Stimulated activated CD8-positive, alpha-beta memory T cell treated with anti-CD3 and anti-CD28 coated beads, Interleukin-15, amount 100 ng/mL, for 48 hours (primary cell): ENCODE data around the gene SMIM10L1.
A peak's percentile ranks its signal among the peaks of the same experiment; 100 is the strongest.

ENCODE experiments used
- DNase-seq, 2 donors: peaks; one replicate each; pipeline ENCODE4 v3.0.0-alpha.2; 2020; ENCODE audit warnings: low read depth in 2 of 2

Gene SMIM10L1

GRCh38 chr12:11171145-11171968 is at the start of gene SMIM10L1:
TSS of gene SMIM10L1 (plus strand) at chr12:11171194. CDS start at chr12:11171357, 163 bp downstream.
- DNase-seq = peak; percentile 81 to 83

- no peak for DNase-seq
Measured at GRCh38 chr12:11130382-11130781, 40.6 kb upstream of the SMIM10L1 start.

- DNase-seq = no peak
Measured at GRCh38 chr12:11130999-11131398, 40.0 kb upstream of the SMIM10L1 start.

GRCh38 chr12:11133162-11133561 is 37.8 kb upstream of the SMIM10L1 start:
- DNase-seq = no peak

- no peak for DNase-seq
Measured at GRCh38 chr12:11133816-11134215, 37.2 kb upstream of the SMIM10L1 start.

- DNase-seq = no peak
Measured at GRCh38 chr12:11134305-11134704, 36.7 kb upstream of the SMIM10L1 start, which contains the start of gene TAS2R30. TSS of gene TAS2R30 (minus strand) at chr12:11134644. CDS start at chr12:11134244, 400 bp downstream.

GRCh38 chr12:11136075-11136474 is 34.9 kb upstream of the SMIM10L1 start:
- DNase-seq = no peak

- DNase-seq = no peak
Measured at GRCh38 chr12:11143352-11143751, 27.6 kb upstream of the SMIM10L1 start.

- DNase-seq = no peak
Measured at GRCh38 chr12:11144297-11144696, 26.7 kb upstream of the SMIM10L1 start.

- no peak for DNase-seq
Measured at GRCh38 chr12:11147420-11147819, 23.6 kb upstream of the SMIM10L1 start.

GRCh38 chr12:11150832-11151231 is 20.2 kb upstream of the SMIM10L1 start:
- DNase-seq = no peak

- no peak for DNase-seq
Measured at GRCh38 chr12:11152725-11153124, 18.3 kb upstream of the SMIM10L1 start.

GRCh38 chr12:11154400-11154925 is 16.5 kb upstream of the SMIM10L1 start:
- DNase-seq = no peak

GRCh38 chr12:11158885-11159444 is 12.0 kb upstream of the SMIM10L1 start:
- no peak for DNase-seq

- DNase-seq = no peak
Measured at GRCh38 chr12:11162502-11162901, 8.5 kb upstream of the SMIM10L1 start.

- DNase-seq = no peak
Measured at GRCh38 chr12:11164384-11164783, 6.6 kb upstream of the SMIM10L1 start.

- no peak for DNase-seq
Measured at GRCh38 chr12:11166300-11166699, 4.7 kb upstream of the SMIM10L1 start.

GRCh38 chr12:11170810-11171144 is 217 bp upstream of the SMIM10L1 start:
- DNase-seq = no peak

- DNase-seq = no peak
Measured at GRCh38 chr12:11171969-11172675, 1.1 kb downstream of the SMIM10L1 start.

- no peak for DNase-seq
Measured at GRCh38 chr12:11174022-11174421, 3.0 kb downstream of the SMIM10L1 start.

- no peak for DNase-seq
Measured at GRCh38 chr12:11178250-11178649, 7.3 kb downstream of the SMIM10L1 start.

GRCh38 chr12:11182529-11182928 is 11.5 kb downstream of the SMIM10L1 start:
- no peak for DNase-seq

- DNase-seq = no peak
Measured at GRCh38 chr12:11183011-11183410, 12.0 kb downstream of the SMIM10L1 start.
